NCI-H69 (cell line): ENCODE data around the gene HEPACAM.
A peak's percentile ranks its signal among the peaks of the same experiment; 100 is the strongest.

Source experiments
- DNase-seq: peaks from one replicate; lab custom pipeline; 2025; lab: John Stamatoyannopoulos, UW

The HEPACAM gene

GRCh38 chr11:124882339-124883071 is 53.3 kb downstream of the HEPACAM start:
- DNase-seq = no peak

DNA sequence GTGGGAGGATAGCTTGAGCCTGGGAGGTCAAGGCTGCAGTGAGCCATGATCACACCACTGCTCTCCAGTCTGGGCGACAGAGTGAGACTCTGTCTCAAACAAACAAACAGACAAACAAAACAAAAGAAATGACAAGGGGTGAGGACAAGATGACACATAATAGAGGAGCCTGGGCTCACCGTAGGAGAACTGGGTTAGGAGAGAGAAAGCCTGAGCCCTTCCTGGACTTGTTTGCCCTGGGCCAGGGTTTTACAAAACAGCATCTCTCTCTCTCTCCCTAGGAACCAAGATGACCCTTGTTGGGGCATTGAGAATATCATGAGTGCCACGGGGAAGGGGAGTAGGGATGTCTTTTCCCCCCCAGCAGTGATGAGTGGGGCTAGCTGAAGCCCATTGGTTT is 54.9 kb downstream of the HEPACAM start:
- no peak for DNase-seq

DNA sequence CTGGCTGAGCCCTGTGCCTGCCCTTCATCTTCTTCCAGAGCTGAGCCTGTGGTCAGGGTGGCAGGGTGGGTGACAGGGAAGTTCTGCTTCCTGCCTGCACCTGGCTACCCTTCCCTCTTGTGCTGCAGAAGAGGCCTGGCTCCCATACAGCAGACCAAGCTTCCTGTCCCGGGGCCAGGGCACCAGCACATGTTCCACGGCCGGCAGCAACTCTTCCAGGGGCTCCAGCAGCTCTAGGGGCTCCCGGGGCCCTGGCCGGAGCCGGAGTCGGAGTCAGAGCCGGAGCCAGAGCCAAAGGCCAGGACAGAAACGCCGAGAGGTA is 55.6 kb downstream of the HEPACAM start:
- DNase-seq = no peak

DNA sequence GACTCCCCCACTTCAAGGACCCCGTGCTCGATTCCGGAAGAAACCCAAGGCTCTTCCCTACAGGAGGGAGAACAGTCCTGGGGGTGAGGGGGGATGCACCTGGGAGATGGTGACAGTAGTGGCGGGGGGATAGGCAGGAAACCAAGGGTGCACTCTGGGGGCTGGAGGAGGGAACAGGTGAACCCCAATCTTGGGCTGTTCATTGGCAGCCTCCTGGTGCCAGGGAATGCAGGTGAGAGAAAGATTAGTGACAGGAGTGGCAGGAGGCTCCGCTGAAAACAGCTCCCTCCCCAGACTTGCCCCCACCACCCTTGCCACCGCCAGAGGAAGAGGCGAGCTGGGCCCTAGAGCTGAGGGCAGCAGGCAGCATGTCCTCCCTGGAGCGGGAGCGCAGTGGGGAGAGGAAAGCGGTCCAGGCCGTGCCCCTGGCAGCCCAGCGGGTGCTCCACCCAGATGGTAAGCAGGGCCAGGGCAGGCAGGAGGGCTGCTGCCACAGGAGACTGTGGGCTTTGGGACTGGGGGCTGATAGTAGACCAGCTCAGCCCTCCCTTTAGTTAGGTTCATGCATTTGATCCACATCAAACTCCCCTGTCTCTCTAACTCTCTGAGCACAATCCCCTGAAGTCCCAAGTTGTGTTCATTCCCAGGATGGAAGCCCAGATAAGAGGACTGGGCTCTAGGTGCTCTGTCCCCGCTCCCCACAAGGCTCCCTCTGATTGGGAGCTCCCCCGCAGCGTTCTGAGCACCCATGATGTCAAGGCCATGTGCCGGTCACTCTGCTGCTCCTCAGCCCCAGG is 56.2 kb downstream of the HEPACAM start:
- no peak for DNase-seq

GRCh38 chr11:124878759-124879492 is 56.9 kb downstream of the HEPACAM start:
- DNase-seq = no peak

- DNase-seq = no peak
Measured at GRCh38 chr11:124877910-124878758, 57.7 kb downstream of the HEPACAM start.

- no peak for DNase-seq
Measured at GRCh38 chr11:124877631-124877909, 58.3 kb downstream of the HEPACAM start.

GRCh38 chr11:124876818-124877630 is 58.8 kb downstream of the HEPACAM start:
- no peak for DNase-seq

GRCh38 chr11:124875943-124876817 is 59.7 kb downstream of the HEPACAM start:
- peak; percentile 78 for DNase-seq

DNA sequence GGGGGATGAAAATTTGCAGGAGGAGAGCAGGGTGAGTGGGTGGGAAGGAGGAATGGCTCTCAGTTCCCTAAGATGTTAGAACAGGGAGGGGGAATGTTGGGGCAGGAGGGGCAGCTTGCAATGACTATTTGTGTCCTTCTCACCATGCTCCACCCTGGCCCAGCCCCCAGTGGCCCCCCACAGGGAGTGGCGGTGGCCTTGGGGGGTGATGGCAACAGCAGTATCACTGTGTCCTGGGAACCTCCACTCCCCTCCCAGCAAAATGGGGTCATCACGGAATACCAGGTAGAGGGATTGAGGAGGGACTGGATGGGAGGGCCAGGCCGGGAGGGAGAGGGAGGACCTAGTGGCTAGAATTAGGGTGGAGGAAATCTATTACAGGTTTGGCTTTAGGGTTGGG is 60.4 kb downstream of the HEPACAM start:
- DNase-seq = no peak

GRCh38 chr11:124874571-124875255 is 61.1 kb downstream of the HEPACAM start:
- DNase-seq = no peak

GRCh38 chr11:124873951-124874350 is 61.9 kb downstream of the HEPACAM start:
- no peak for DNase-seq

GRCh38 chr11:124872741-124873140 is 63.1 kb downstream of the HEPACAM start:
- DNase-seq = no peak

- no peak for DNase-seq
Measured at GRCh38 chr11:124872280-124872679, 63.6 kb downstream of the HEPACAM start.

DNA sequence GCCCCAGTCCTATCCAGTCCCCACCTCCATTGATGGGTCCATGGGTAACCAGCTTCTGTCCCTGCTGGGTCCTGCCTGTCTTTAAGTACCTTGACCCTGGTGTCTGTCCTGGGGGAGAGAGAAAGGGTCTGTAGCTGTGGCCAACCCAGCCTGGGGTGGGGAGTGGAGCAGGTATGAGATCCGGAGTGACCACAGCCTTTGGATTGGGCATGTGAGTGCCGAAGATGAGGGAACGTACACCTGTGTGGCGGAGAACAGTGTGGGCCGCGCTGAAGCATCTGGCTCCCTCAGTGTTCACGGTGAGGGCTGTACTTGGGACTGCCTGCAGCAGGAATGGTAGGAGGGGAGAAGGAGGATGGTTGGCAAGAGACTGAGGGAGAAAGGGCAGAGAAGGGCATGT is 65.4 kb downstream of the HEPACAM start:
- no peak for DNase-seq

- DNase-seq = no peak
Measured at GRCh38 chr11:124869856-124870387, 65.9 kb downstream of the HEPACAM start.

DNA sequence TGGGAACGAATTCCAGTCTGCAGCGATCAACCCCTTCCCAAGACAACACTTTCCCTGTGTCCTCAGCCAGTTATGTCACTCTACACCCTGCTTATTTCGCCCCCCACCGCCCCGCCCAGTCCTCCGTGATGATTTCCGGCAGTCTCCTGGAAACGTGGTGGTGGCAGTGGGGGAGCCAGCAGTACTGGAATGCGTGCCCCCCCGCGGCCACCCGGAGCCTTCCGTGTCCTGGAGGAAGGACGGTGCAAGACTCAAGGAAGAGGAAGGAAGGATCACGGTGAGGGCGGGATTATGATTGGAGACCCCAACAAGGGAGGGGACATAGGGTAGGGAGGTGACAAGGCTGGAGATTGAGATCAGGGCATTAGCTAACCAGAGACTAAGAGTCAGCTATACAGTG is 66.5 kb downstream of the HEPACAM start:
- DNase-seq = no peak
